Urothelium cell line (cell line): ENCODE measurements around the gene LRRK1.
A peak's percentile ranks its signal among the peaks of the same experiment; 100 is the strongest.

Experiments
- DNase-seq: peaks from one replicate; pipeline ENCODE4 v3.0.0; 2011; ENCODE audit warnings: low spot score, mixed read lengths
- FAIRE-seq: peaks from 2 replicates; lab custom pipeline; 2011; peaks lifted over from hg19 to GRCh38; lab: Jason Lieb, UNC

The LRRK1 gene

DNA sequence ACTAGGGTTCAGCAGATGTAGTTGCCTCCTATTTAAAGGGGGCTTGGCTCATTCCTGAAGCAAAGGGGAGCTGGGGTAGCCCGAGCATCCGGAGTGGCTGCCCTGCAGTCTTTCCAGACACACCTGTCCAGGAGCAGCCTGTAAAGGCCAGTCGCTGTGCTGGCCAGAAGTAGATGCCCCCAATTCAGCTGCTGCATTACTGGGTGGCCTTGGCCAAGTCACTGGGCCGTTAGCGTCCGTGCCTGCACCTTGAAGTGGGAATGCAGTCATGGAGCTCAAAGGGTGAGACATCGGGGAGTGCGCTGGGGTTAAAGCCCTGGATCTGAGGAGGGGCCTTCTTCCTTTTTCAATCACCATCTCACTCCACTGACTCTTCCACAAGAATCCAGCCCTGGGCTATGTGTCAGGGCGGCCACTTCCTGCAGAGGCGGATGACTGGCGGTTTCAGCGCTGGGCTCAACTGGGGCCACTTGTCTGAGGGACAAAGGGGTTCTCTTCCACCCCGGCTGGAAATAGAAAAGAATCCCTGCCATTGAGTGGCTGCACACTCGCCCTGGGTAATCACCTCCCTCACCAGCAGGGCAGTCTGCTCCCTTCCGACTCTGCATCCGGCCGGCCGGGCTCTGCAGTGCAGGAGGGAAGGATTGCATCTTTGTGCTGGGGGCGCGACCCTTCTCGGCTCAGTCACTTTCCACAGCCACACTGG lies 27.7 kb upstream of the LRRK1 start:
- no peak for DNase-seq
- FAIRE-seq = no peak

GRCh38 chr15:100892013-100892355 lies 27.2 kb upstream of the LRRK1 start:
- no peak for FAIRE-seq
- DNase-seq = no peak

DNA sequence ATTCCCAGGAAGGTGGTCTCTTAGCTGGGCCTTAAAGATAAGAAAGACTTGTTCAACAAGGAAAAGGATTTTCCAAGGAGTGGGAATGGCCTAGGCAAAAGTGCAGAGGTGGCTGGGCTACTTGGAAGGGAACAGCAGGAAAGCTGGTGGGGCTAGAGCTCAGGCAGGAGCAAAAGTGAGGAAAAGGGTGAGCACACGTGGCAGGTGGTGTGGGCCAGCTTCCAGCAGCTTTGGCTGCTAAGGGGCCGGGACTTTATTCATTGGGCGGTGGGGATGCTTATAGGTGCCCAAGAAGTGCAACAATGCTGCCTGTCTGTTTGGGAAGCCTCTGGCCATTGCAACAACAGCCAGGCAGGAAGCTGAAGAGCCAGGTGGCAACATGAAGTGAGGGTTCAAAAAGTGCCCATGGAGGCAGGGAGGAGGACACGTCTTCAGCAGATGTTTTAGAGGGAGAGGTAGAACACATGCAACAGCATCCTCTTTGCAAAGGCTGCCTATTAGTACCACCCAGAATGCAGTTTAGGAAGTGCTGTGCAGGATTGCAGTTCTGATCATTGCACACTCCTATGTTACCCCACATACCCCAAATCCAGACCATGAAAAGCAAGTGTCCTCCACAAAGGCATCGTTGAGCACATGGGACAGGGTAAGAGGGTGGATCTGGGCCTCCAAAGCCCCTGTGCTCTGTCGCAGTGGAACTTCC lies 25.7 kb upstream of the LRRK1 start:
- FAIRE-seq (no peak), DNase-seq (no peak)

DNA sequence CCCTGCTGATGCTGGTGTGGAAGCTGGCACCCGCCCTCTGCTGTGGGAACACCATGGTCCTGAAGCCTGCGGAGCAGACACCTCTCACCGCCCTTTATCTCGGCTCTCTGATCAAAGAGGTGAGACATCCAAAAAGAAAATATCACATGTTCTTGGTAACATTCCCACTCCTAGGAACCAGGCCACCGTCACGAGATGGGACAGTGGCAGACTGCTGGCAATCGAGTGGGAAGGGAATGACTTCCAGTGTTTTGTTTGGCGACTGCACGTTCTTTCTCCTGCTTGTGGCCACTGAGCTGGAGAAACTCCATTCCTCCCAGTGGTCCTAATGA lies 25.2 kb upstream of the LRRK1 start:
- no peak for FAIRE-seq

GRCh38 chr15:100895721-100896120 lies 23.4 kb upstream of the LRRK1 start:
- FAIRE-seq (no peak), DNase-seq (no peak)

More for the DNA sequence above, 25.2 kb upstream of the LRRK1 start:
- no peak for DNase-seq

DNA sequence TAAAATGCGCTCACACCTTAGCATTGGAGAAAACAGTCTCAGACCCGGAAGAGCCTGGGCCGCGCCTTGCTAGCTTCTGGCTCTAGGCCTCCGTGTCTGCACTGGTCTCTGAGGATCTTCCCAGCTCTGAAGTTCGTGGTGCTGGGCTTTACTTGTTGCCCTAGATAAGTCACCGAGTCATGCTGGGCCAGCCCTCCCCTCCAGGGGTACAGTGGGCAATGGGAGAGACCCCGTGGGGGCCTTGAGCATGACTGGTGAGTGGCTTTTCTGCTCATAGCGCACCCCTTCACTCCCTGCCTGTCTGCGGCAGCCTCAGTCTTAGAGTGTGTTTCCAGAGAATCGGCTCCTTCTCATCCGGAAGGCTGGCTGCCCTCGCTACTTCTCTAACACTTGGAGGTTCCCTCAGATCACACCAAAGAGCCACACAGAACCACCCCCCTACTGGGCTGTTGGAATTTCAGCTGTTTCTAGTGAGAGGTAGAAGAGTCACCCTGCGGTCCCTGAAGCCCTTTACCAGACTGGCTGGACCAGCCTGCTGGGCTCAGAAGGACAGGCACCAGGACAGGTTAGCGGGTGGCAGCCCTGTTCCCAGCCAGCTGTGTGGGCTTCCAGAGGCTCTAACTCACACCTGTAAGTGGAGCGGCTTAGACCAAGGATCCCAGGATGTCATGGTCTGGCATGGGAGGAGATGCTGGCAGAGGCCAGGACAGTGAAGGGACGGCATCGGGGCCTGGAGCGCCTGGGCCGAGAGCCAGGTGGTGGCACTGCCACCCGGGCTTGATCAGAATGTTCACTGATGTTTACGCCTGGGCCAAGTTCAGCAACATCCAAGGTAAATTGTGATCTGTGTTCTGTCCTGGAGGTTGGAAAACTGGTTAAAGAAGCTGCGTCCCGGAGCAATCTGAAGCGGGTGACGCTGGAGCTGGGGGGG lies 21.7 kb upstream of the LRRK1 start:
- FAIRE-seq = no peak
- no peak for DNase-seq

- DNase-seq = no peak
- no peak for FAIRE-seq
Measured at GRCh38 chr15:100898152-100898490, 21.0 kb upstream of the LRRK1 start.

DNA sequence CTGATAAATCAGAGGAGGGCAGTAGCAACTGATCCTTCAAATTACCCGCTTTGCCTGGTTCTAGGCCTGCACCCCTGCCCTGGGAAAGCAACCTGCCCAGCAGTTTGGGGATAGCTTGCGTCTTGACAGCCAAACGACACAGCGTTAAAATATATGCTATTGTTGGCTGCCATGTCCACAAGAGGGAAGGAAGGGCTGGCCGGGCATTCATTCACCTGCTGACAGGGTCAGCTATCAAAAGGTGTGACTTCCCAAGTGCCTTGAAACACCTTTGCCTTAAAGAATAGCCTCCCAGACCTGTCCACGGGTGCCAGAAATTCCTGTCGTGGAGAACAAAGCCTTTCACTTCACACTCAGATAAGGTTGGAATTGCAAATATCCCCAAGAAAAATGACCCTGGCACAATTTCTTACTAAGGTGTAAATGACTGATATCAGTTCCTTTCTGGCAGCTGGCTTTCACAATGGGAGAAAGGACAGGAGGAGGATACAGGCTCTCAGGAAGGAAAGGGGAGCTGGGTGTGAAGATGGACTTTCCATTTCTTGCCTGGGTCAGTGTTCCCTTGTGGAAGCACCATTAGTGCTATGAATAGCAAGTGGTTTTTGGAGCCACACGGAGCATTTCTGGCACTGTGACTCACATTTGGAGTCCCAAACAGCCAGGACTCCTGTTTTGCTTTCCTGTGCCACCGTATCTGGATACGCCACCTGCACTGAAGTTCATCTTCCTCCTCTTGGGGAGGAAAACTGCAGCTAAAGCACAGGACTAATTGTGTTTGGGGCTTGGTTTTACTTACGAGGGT lies 20.3 kb upstream of the LRRK1 start:
- no peak for FAIRE-seq

GRCh38 chr15:100899601-100900000 lies 19.6 kb upstream of the LRRK1 start:
- no peak for DNase-seq
- FAIRE-seq = no peak

More for the DNA sequence above, 20.3 kb upstream of the LRRK1 start:
- DNase-seq = no peak

- DNase-seq = no peak
Measured at GRCh38 chr15:100900136-100900794, 18.9 kb upstream of the LRRK1 start.

DNA sequence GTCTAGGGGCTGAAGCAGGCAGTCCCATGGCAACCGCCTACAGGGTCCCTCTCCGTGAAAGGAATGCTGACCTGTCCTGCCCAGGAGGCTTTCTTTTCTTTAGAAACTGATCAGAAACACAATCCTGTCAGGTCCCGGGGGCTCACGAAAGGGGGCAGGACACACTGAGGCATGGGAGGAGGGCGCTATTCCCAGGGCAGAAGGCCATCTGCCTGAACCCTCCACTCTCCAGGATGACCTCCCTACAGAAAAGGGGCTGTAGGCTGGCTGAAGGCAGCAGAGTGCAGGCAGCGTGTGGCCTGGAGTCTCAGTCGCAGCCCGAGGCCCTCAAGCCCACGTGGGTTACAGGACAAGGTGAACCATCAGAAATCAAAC lies 18.4 kb upstream of the LRRK1 start:
- DNase-seq = no peak
- FAIRE-seq = no peak

More at GRCh38 chr15:100900136-100900794, 18.9 kb upstream of the LRRK1 start:
- no peak for FAIRE-seq

DNA sequence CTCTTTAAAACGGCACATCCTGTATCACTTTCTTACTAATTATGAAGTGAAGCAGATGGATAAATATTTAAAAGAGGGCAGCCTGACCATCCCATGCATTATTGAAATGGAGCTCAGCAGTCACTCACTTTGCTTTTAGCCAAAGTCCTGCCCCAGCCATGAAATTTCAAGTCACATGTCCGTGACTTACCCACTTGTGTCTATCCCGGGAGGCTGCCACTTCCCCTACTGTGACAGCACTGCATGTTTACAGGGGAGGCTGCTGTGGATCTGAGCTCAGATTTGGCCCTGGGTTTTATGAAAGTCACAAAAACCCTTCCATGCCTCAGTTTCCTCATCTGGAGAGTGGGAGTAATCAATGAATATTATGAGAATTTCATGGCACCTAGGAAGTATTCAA lies 17.9 kb upstream of the LRRK1 start:
- FAIRE-seq (no peak), DNase-seq (no peak)

- peak; percentile 87 for FAIRE-seq
- DNase-seq = no peak
Measured at GRCh38 chr15:100901702-100902435, 17.3 kb upstream of the LRRK1 start.

DNA sequence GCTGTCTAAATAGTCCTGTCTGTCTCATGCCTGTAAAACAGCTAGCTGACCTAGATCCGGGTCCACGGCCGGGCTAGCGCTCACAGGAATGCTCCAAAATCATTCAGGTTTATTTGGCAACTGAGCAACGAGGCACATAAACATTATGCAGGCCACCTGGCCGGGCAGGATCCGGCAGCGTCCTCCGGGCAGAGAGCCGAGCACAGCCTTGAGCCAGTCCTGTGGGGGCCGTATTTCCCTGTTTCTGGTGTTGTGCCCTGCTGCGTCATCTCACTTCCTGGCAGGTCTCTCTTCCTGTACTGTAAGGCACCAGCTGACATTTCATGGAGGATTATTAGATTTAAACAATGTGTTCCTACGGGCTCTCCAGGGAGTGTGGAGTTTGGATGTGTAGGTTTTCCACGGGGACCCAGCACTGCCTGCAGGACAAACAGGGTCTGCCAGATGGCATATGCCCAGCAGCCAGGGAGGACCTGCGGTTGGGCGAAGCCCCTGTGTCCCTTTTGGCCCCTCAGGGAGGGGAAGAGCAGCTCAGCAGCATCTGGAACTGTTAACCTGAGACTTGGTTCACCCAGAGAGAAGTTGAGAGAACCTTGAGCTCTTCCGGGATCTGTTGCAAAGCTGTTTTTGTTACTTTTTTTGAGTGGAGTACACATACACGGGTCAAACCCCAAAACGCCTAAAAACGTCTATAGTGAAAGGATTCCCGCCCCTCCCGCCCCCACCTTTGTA lies 16.6 kb upstream of the LRRK1 start:
- DNase-seq (peak; percentile 72), FAIRE-seq (peak; percentile 67)

DNA sequence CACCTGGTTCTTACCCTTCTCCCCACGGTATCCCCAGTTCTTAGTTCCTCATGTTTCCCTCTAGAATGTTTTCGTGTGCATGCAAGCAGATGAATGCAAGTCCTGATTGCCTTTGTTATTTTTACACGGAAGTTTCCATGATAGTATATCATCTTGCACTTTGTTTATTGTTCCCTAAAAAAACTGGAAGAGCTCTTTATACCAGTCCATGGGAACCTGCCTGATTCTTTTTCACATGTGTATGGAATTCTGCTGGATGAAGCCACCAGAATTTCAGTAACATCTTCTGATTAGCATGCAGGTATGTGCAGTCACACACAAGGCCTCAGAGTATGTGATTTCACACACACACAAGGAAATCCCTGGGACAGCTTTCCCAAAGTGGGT lies 16.0 kb upstream of the LRRK1 start:
- FAIRE-seq (no peak), DNase-seq (no peak)

DNA sequence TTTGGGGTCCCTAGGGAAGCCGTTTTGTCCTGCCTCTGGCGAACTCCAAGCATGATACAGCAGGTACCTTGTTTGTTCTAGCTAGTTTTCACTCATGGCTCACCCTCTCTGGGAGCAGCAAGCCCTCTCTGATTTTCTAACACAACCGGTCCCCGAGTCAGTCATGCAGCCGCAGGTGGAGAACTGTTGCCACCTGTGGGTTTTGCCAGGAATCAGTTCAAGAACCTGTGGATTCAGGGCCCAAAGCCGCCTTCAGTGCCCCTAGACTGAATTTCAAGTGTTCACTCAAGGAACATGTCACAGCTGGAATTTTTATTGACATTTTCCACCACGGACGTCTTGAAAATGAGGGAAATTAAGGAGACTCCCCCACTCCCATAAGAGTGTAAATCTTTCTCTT lies 13.3 kb upstream of the LRRK1 start:
- FAIRE-seq = no peak
- no peak for DNase-seq

- no peak for DNase-seq
Measured at GRCh38 chr15:100908466-100908865, 10.7 kb upstream of the LRRK1 start.

GRCh38 chr15:100909565-100909964 lies 9.6 kb upstream of the LRRK1 start:
- no peak for FAIRE-seq
- DNase-seq = no peak

More at GRCh38 chr15:100908466-100908865, 10.7 kb upstream of the LRRK1 start:
- no peak for FAIRE-seq
